ENCODE data around the gene TC2N.

Gene TC2N

DNA sequence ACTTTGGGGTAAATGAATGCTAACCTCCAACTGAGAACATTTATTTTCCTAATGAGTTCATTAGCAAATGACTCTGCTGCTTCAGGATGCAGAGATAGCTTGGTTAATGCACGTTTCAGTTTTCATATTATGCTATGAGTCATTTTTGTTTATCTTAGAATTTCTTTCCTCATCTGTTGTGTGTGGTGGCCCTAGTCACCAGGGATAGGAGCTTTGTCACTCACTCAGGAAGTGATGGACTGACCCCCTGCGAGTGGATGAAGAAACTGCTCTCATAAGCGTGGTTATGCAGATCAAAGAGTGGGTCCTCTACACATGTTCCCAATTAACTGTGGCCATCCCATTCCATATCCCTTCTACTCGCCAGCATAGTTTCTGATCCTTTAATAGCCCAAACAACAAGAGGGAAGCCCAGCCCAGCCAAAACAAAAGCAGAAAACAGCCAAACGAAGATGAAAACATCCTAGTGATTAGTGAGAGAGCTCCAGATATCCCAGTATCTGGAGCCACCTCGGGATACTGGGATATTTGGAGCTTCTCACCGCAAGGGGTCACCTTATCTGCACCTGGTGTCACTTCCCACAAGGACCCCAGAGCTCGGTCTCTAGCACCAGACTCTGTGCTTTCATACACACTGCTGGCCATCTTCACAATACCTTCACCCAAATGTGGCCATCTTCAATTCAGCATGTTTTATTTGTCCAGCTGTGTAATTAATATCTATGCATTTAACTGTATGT lies 8.6 kb downstream of the TC2N start:
- H3K9ac ChIP-seq (ENCODE audit: low read depth, low read length), result no peak overlapping the region
- no peak for ATAC-seq (ENCODE audit: insufficient read depth, low read depth)
- no peaks in the 10 kb centered on the region for H4K20me1 ChIP-seq (ENCODE audit: insufficient read depth, low read length)
- TF ChIP-seq, protein P1, sequence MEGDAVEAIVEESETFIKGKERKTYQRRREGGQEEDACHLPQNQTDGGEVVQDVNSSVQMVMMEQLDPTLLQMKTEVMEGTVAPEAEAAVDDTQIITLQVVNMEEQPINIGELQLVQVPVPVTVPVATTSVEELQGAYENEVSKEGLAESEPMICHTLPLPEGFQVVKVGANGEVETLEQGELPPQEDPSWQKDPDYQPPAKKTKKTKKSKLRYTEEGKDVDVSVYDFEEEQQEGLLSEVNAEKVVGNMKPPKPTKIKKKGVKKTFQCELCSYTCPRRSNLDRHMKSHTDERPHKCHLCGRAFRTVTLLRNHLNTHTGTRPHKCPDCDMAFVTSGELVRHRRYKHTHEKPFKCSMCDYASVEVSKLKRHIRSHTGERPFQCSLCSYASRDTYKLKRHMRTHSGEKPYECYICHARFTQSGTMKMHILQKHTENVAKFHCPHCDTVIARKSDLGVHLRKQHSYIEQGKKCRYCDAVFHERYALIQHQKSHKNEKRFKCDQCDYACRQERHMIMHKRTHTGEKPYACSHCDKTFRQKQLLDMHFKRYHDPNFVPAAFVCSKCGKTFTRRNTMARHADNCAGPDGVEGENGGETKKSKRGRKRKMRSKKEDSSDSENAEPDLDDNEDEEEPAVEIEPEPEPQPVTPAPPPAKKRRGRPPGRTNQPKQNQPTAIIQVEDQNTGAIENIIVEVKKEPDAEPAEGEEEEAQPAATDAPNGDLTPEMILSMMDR (IDR thresholded peaks at IDR 0.05; ENCODE audit: borderline replicate concordance, extremely low read depth, low read length, poor library complexity, severe bottlenecking), result no peak
- TF ChIP-seq EZH2 (IDR thresholded peaks at IDR 0.05; ENCODE audit: borderline replicate concordance, low read depth, low read length, severe bottlenecking), result no peak
- no peaks in the 10 kb centered on the region for H3K9me3 ChIP-seq (ENCODE audit: insufficient read depth, low read length, severe bottlenecking)
- H3K4me3 ChIP-seq (ENCODE audit: low read depth in 1 of 2, low read length in 2 of 2), result no peak overlapping the region
- peaks cover 19% of the 10 kb centered on the region for H3K4me1 ChIP-seq (ENCODE audit: insufficient read depth, low read length)
- no peaks in the 10 kb centered on the region for H3K27me3 ChIP-seq (ENCODE audit: insufficient read depth, low read length, poor library complexity)
- H3K36me3 ChIP-seq (ENCODE audit: insufficient read depth, low read length), result no peaks in the 10 kb centered on the region
- H3K79me2 ChIP-seq (ENCODE audit: insufficient read depth, low read length), result no peaks in the 10 kb centered on the region
- no peak for DNase-seq
- no peak overlapping the region for H2AFZ ChIP-seq (ENCODE audit: low read depth, low read length)
- H3K4me2 ChIP-seq (ENCODE audit: insufficient read depth, low read length), result no peak overlapping the region
- H3K27ac ChIP-seq (ENCODE audit: low read length), result no peak overlapping the region

DNA sequence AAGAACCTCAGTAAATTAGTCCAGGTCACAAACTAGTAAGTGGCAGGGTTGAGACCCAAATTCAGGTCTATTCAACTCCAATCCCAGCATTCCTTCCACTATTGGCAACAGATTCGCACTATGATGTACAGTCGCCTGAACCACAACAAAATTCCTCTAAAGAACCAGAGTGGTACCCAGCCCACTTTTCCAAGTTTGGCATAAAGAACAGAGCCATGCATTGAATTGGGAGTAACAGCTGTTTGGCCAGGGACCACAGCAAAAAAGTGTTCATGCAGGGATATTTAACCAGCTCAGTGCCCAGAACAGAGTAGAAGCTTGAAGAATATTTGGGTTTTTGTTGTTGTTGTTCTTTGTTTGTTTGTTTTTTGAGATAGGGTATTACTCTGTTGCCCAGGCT lies 9.7 kb downstream of the TC2N start:
- ATAC-seq (ENCODE audit: insufficient read depth, low read depth) (no peak), DNase-seq (no peak)
- Histone ChIP-seq H2AFZ (ENCODE audit: low read depth, low read length) (no peak overlapping the region), H3K27ac (ENCODE audit: low read length) (no peak overlapping the region), H3K4me2 (ENCODE audit: insufficient read depth, low read length) (no peak overlapping the region), H3K9ac (ENCODE audit: low read depth, low read length) (no peak overlapping the region), H3K9me3 (ENCODE audit: insufficient read depth, low read length, severe bottlenecking) (no peaks in the 10 kb centered on the region), H3K4me1 (ENCODE audit: insufficient read depth, low read length) (peaks cover 15% of the 10 kb centered on the region), H4K20me1 (ENCODE audit: insufficient read depth, low read length) (no peaks in the 10 kb centered on the region), H3K79me2 (ENCODE audit: insufficient read depth, low read length) (no peaks in the 10 kb centered on the region), H3K4me3 (ENCODE audit: low read depth in 1 of 2, low read length in 2 of 2) (no peak overlapping the region), H3K27me3 (ENCODE audit: insufficient read depth, low read length, poor library complexity) (no peaks in the 10 kb centered on the region), H3K36me3 (ENCODE audit: insufficient read depth, low read length) (no peaks in the 10 kb centered on the region)
- no peak for TF ChIP-seq EZH2 (IDR thresholded peaks at IDR 0.05; ENCODE audit: borderline replicate concordance, low read depth, low read length, severe bottlenecking)
- TF ChIP-seq, protein P1 (IDR thresholded peaks at IDR 0.05; ENCODE audit: borderline replicate concordance, extremely low read depth, low read length, poor library complexity, severe bottlenecking), result no peak

DNA sequence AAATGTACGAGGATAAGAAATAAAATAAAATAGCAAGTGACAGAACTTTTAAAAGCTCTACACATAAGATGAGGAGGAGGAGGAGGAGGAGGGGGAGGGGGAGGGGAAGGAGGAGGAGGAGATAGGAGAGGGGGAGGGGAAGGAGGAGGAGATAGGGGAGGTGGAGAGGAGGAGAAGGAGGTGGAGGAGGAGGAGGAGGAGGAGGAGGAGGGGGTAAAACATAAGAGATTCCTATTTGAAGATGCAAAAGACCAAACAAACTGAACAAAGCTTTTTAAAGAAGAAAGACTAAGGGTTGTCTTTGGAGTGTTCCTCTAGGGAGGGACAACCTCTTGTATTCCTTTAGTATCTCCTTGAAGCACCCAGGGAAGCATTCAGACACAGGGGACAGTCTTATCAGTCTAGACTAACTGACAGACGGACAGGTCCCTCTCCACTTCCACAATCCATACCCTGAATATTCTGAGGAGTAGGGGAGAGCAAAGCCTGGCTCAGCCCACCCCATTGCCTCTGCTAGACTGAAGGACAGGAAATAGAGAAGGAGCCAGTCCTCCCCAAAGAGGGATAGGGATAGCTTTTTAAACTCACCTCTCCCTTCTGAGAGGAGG lies 12.9 kb downstream of the TC2N start:
- Histone ChIP-seq H3K79me2 (ENCODE audit: insufficient read depth, low read length) (no peaks in the 10 kb centered on the region), H3K9me3 (ENCODE audit: insufficient read depth, low read length, severe bottlenecking) (no peaks in the 10 kb centered on the region), H3K9ac (ENCODE audit: low read depth, low read length) (no peak overlapping the region), H3K27ac (ENCODE audit: low read length) (no peak overlapping the region), H3K36me3 (ENCODE audit: insufficient read depth, low read length) (no peaks in the 10 kb centered on the region), H3K4me1 (ENCODE audit: insufficient read depth, low read length) (0 out of 2 replicates have a peak, but pooled peaks cover 2% of the 10 kb centered on the region), H3K27me3 (ENCODE audit: insufficient read depth, low read length, poor library complexity) (no peaks in the 10 kb centered on the region), H3K4me2 (ENCODE audit: insufficient read depth, low read length) (no peak overlapping the region), H4K20me1 (ENCODE audit: insufficient read depth, low read length) (no peaks in the 10 kb centered on the region), H2AFZ (ENCODE audit: low read depth, low read length) (no peak overlapping the region), H3K4me3 (ENCODE audit: low read depth in 1 of 2, low read length in 2 of 2) (no peak overlapping the region)
- ATAC-seq (ENCODE audit: insufficient read depth, low read depth) (no peak), DNase-seq (no peak)
- no peak for TF ChIP-seq EZH2 (IDR thresholded peaks at IDR 0.05; ENCODE audit: borderline replicate concordance, low read depth, low read length, severe bottlenecking)
- TF ChIP-seq, protein P1 (IDR thresholded peaks at IDR 0.05; ENCODE audit: borderline replicate concordance, extremely low read depth, low read length, poor library complexity, severe bottlenecking), result no peak

Data from DND-41 (cell line).